Suppressor macrophage (primary cell): ENCODE data around the gene PNMA6F.
"Not testable (repeated sequence)": the region's sequence is repeated elsewhere in the genome, so short reads cannot be mapped to it uniquely, and the experiment has no call there.

ENCODE experiments used
- DNase-seq, 4 experiments: peaks; one replicate each; pipeline ENCODE4 v3.0.0-alpha.2; 2020 to 2022

Gene PNMA6F

GRCh38 chrX:153302796-153303195, 18.8 kb downstream of the PNMA6F start:
- no peak for DNase-seq

- no peak for DNase-seq
Measured at GRCh38 chrX:153301746-153302145, 19.8 kb downstream of the PNMA6F start.

- DNase-seq: no peak
Measured at GRCh38 chrX:153299855-153300254, 21.7 kb downstream of the PNMA6F start.

GRCh38 chrX:153297376-153297775, 24.2 kb downstream of the PNMA6F start:
- no peak for DNase-seq

GRCh38 chrX:153293485-153294071, 28.0 kb downstream of the PNMA6F start:
- not testable (repeated sequence) for DNase-seq

GRCh38 chrX:153288807-153289206, 32.8 kb downstream of the PNMA6F start:
- not testable (repeated sequence) for DNase-seq

GRCh38 chrX:153285678-153286077, 35.9 kb downstream of the PNMA6F start:
- DNase-seq: not testable (repeated sequence)

- not testable (repeated sequence) for DNase-seq
Measured at GRCh38 chrX:153283982-153284381, 37.6 kb downstream of the PNMA6F start.

GRCh38 chrX:153281784-153282183, 39.8 kb downstream of the PNMA6F start:
- not testable (repeated sequence) for DNase-seq

GRCh38 chrX:153279304-153279703, 42.3 kb downstream of the PNMA6F start:
- DNase-seq: not testable (repeated sequence)

GRCh38 chrX:153276049-153276448, 45.5 kb downstream of the PNMA6F start:
- not testable (repeated sequence) for DNase-seq

GRCh38 chrX:153275418-153275817, 46.1 kb downstream of the PNMA6F start:
- not testable (repeated sequence) for DNase-seq

- DNase-seq: not testable (repeated sequence)
Measured at GRCh38 chrX:153272584-153272983, 49.0 kb downstream of the PNMA6F start.

GRCh38 chrX:153272070-153272469, 49.5 kb downstream of the PNMA6F start:
- DNase-seq: not testable (repeated sequence)
